HG03439 (cell line): Measurements from ENCODE around the gene STAC3.

ENCODE experiments used
- ATAC-seq: cut with Tn5 transposase; IDR thresholded peaks from one replicate; pipeline ENCODE4 v1.9.1; 2021; ENCODE audit warnings: mild to moderate bottlenecking, moderate library complexity; ENCODE audit not compliant: unreplicated experiment

The STAC3 gene

GRCh38 chr12:57255916-57256315, 4.9 kb upstream of the STAC3 start:
- ATAC-seq, result no peak

- no peak for ATAC-seq
Observed at GRCh38 chr12:57254506-57255280, 3.7 kb upstream of the STAC3 start.

- no peak for ATAC-seq
Observed at GRCh38 chr12:57250541-57250940, 446 bp downstream of the STAC3 start.

GRCh38 chr12:57248934-57249742, 1.8 kb downstream of the STAC3 start:
- ATAC-seq, result no peak

- no peak for ATAC-seq
Observed at GRCh38 chr12:57247041-57247440, 3.9 kb downstream of the STAC3 start.

GRCh38 chr12:57244312-57244696, 6.7 kb downstream of the STAC3 start:
- no peak for ATAC-seq

GRCh38 chr12:57243521-57244311, 7.3 kb downstream of the STAC3 start:
- ATAC-seq, result no peak

GRCh38 chr12:57242691-57243454, 8.1 kb downstream of the STAC3 start:
- ATAC-seq, result no peak

- no peak for ATAC-seq
Observed at GRCh38 chr12:57242329-57242690, 8.7 kb downstream of the STAC3 start.

- no peak for ATAC-seq
Observed at GRCh38 chr12:57241402-57242310, 9.3 kb downstream of the STAC3 start.

GRCh38 chr12:57240926-57241401, 10.0 kb downstream of the STAC3 start:
- ATAC-seq, result no peak

- peak; percentile 28 for ATAC-seq
Observed at GRCh38 chr12:57240066-57240921, 10.7 kb downstream of the STAC3 start.

GRCh38 chr12:57239587-57240065, 11.4 kb downstream of the STAC3 start:
- no peak for ATAC-seq

- ATAC-seq, result peak; percentile 51
Observed at GRCh38 chr12:57238854-57239554, 12.0 kb downstream of the STAC3 start.

GRCh38 chr12:57237932-57238853, 12.8 kb downstream of the STAC3 start:
- ATAC-seq, result no peak

- no peak for ATAC-seq
Observed at GRCh38 chr12:57237596-57237931, 13.4 kb downstream of the STAC3 start.
